ENCODE data around the gene ATXN1.

DNA sequence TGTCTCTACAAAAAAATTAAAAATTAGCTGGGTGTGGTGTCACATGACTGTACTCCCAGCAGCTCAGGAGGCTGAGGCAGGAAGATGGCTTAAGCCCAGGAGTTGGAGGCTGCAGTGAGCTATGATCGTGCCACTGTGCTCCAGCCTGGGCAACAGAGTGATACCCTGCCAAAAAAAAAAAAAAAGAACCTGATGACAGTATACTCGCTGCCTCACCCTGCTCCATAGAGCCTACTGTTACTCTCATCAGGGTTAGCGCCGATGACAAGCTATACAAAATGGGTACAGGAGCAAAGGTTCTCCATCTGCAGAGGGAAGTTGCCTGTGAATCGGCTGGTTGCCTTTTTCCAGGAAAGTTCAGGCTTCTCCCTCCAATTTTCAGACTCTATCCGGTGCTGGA is 469.5 kb downstream of the ATXN1 start:
- TF ChIP-seq, protein P1, sequence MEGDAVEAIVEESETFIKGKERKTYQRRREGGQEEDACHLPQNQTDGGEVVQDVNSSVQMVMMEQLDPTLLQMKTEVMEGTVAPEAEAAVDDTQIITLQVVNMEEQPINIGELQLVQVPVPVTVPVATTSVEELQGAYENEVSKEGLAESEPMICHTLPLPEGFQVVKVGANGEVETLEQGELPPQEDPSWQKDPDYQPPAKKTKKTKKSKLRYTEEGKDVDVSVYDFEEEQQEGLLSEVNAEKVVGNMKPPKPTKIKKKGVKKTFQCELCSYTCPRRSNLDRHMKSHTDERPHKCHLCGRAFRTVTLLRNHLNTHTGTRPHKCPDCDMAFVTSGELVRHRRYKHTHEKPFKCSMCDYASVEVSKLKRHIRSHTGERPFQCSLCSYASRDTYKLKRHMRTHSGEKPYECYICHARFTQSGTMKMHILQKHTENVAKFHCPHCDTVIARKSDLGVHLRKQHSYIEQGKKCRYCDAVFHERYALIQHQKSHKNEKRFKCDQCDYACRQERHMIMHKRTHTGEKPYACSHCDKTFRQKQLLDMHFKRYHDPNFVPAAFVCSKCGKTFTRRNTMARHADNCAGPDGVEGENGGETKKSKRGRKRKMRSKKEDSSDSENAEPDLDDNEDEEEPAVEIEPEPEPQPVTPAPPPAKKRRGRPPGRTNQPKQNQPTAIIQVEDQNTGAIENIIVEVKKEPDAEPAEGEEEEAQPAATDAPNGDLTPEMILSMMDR (conservative IDR thresholded peaks at IDR 0.05; ENCODE audit: low read length), result no peak
- TF ChIP-seq EZH2phosphoT487 (IDR thresholded peaks at IDR 0.05; ENCODE audit: borderline replicate concordance), result no peak

All from Loucy (cell line).